HG03039 (cell line): Measurements from ENCODE around the gene KY.

ENCODE experiments used
- ATAC-seq: cut with Tn5 transposase; IDR thresholded peaks from one replicate; pipeline ENCODE4 v1.9.1; 2021; ENCODE audit warnings: mild to moderate bottlenecking, moderate library complexity; ENCODE audit not compliant: unreplicated experiment

KY gene

GRCh38 chr3:134620476-134621115 lies 30.2 kb downstream of the KY start:
- ATAC-seq, result no peak

GRCh38 chr3:134619884-134620445 lies 30.9 kb downstream of the KY start:
- ATAC-seq, result no peak

- no peak for ATAC-seq
Observed at GRCh38 chr3:134619301-134619615, 31.6 kb downstream of the KY start.

- no peak for ATAC-seq
Observed at GRCh38 chr3:134618478-134619300, 32.1 kb downstream of the KY start.

GRCh38 chr3:134617608-134618477 lies 33.0 kb downstream of the KY start:
- no peak for ATAC-seq

GRCh38 chr3:134615743-134616142 lies 35.1 kb downstream of the KY start:
- ATAC-seq, result no peak

GRCh38 chr3:134614955-134615354 lies 35.9 kb downstream of the KY start:
- no peak for ATAC-seq

GRCh38 chr3:134613006-134613520 lies 37.8 kb downstream of the KY start:
- ATAC-seq, result no peak

- no peak for ATAC-seq
Observed at GRCh38 chr3:134611516-134611915, 39.3 kb downstream of the KY start.

GRCh38 chr3:134610432-134611385 lies 40.1 kb downstream of the KY start:
- ATAC-seq, result no peak

GRCh38 chr3:134609821-134610431 lies 40.9 kb downstream of the KY start:
- no peak for ATAC-seq

GRCh38 chr3:134608771-134609435 lies 41.9 kb downstream of the KY start:
- no peak for ATAC-seq

GRCh38 chr3:134608023-134608770 lies 42.6 kb downstream of the KY start:
- no peak for ATAC-seq

- ATAC-seq, result no peak
Observed at GRCh38 chr3:134607054-134608022, 43.5 kb downstream of the KY start.

GRCh38 chr3:134606033-134607025 lies 44.5 kb downstream of the KY start:
- ATAC-seq, result no peak

- ATAC-seq, result no peak
Observed at GRCh38 chr3:134605556-134605955, 45.3 kb downstream of the KY start.
